ENCODE measurements around the gene USP20. TPM values are rescaled to one million over a fixed set of nuclear protein-coding genes. Genes with fewer than 3 reads are reported as not detected.

Gene USP20
- total RNA-seq, 1 donor from 2014 or later, result 27.0 TPM

DNA sequence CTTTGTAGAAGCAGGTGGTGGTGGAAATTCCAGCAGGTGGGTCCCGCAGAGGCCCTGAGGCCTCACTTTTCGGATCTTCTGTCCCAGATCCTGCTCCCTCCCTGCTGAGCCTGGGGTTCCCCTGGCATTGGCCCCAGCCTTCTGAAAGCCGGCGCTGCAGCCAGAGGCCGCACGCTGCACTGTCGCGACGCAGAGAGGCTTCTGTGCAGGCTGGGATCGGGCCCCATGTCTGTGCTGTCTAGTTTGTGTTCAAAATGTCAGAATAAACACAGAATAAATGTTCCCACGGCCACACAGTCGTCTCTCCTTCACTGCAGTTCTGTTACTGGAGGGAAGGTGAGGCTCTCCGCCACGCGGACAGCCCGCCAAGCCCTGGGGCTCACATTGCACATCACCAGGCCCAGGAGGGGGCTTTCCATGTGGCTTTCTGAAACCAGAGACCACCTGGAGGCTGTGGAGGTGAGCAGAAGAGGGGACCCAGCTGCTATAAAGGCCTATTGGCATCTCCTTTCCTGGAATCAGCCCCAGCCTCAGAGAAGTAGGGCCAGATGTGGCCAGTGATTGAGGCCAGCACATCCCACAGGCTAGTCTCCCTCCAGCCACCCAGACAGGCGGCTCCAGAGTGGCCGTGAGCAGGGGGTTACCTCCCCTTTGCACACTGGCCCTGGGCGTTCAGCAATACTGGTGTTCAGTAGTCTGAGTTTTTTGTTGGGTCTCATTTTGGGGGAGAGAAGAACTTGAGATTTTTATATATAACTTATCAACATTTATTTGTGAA lies 46.5 kb downstream of the USP20 start:
- no peak for ATAC-seq
- no peak for TF ChIP-seq CTCF (IDR thresholded peaks at IDR 0.05)
- H3K36me3 ChIP-seq, result peaks cover 12% of the 10 kb centered on the region
- DNase-seq, result no peak
- H3K27me3 ChIP-seq (ENCODE audit: low read depth), result no peaks in the 10 kb centered on the region
- H3K9me3 ChIP-seq, result no peaks in the 10 kb centered on the region
- H3K27ac ChIP-seq, result no peak overlapping the region
- intact Hi-C loops (cut with DNase I), result no loop called here
- peaks cover 32% of the 10 kb centered on the region for H3K4me1 ChIP-seq
- H3K4me3 ChIP-seq, result no peak overlapping the region

DNA sequence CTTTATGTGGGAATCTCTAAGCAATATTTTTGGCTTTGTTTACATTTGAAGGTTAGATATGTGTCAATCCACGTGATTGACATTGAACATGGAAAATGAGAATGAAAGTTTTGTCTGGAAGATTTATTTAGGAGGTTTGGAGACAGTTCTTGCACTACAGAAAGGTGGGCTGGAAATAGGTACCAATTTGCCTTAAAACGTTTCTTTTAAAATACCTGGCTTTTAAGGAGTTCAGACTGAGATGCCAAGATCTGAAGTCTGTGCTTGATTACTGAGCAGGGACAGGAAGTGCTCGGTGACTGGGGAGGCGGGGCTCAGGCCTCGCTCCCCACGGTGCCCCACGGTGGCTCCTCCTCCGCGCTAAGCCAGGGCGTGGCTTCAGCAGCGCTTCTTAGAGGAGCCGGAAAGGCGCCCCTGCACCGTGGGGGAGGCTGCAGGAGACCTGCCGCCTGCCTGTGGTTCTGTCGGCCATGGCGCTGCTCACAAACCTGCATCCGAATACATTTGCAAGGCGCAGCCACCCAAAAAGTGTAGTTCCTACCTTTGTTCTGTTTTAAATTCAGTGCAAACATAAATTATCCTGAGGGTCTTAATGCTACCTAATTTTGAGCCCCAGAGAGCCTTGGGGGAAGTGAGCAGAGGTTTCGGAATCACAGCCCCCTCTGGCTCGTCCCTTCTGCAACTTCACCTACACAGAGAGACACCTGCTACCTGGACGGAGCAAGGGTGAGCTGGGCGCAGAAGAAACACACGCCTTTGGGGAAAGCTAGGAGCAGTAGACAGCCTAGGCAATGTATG lies 49.2 kb downstream of the USP20 start:
- Histone ChIP-seq H3K27me3 (ENCODE audit: low read depth) (no peaks in the 10 kb centered on the region), H3K27ac (peak overlapping the region; percentile 87), H3K4me3 (peak overlapping the region; percentile 55), H3K9me3 (no peaks in the 10 kb centered on the region), H3K4me1 (peaks cover 56% of the 10 kb centered on the region), H3K36me3 (no peaks in the 10 kb centered on the region)
- peak; percentile 87 to 89 for ATAC-seq
- peak; percentile 96 for DNase-seq
- no peak for TF ChIP-seq CTCF (IDR thresholded peaks at IDR 0.05)
- intact Hi-C loops (cut with DNase I), result no loop called here

- intact Hi-C loops (cut with DNase I), result no loop called here
- H3K4me1 ChIP-seq, result peaks cover 63% of the 10 kb centered on the region
- DNase-seq (peak; percentile 74), ATAC-seq (peak; percentile 56 to 57)
- H3K27me3 ChIP-seq (ENCODE audit: low read depth), result no peaks in the 10 kb centered on the region
- TF ChIP-seq CTCF (IDR thresholded peaks at IDR 0.05), result no peak
- H3K27ac ChIP-seq, result peak overlapping the region; percentile 87
- no peaks in the 10 kb centered on the region for H3K36me3 ChIP-seq
- H3K4me3 ChIP-seq, result peak overlapping the region; percentile 55
- H3K9me3 ChIP-seq, result no peaks in the 10 kb centered on the region
Observed at GRCh38 chr9:129885018-129885669, 49.9 kb downstream of the USP20 start.

GRCh38 chr9:129885670-129886106 lies 50.4 kb downstream of the USP20 start:
- intact Hi-C loops (cut with DNase I), result no loop called here
- peak; percentile 94 to 95 for ATAC-seq

More at GRCh38 chr9:129885670-129886106, 50.4 kb downstream of the USP20 start:
- Histone ChIP-seq H3K4me1 (peaks cover 65% of the 10 kb centered on the region), H3K9me3 (no peaks in the 10 kb centered on the region), H3K4me3 (peak overlapping the region; percentile 55), H3K27me3 (ENCODE audit: low read depth) (no peaks in the 10 kb centered on the region), H3K27ac (peak overlapping the region; percentile 87), H3K36me3 (no peaks in the 10 kb centered on the region)
- peak; percentile 94 for TF ChIP-seq CTCF (IDR thresholded peaks at IDR 0.05)
- peak; percentile 96 for DNase-seq

Data from lower lobe of right lung (tissue), 2 donors.